ENCODE results near the gene LRMDA.
A peak's percentile ranks its signal among the peaks of the same experiment; 100 is the strongest.

The LRMDA gene

GRCh38 chr10:76555067-76555670 is 1123.7 kb downstream of the LRMDA start:
- TF ChIP-seq CTCF (IDR thresholded peaks at IDR 0.05; ENCODE audit: low read depth, low read length), result no peak
- no peak overlapping the region for H3K4me3 ChIP-seq (ENCODE audit: low read depth, low read length)
- in situ Hi-C loops (cut with HindIII; ENCODE audit: low sequenced_read_pairs), result no loop called here
- DNase-seq (ENCODE audit: low read depth, low spot score), result no peak

- DNase-seq (ENCODE audit: low read depth, low spot score), result no peak
- in situ Hi-C loops (cut with HindIII; ENCODE audit: low sequenced_read_pairs), result no loop called here
- no peak for TF ChIP-seq CTCF (IDR thresholded peaks at IDR 0.05; ENCODE audit: low read depth, low read length)
- no peak overlapping the region for H3K4me3 ChIP-seq (ENCODE audit: low read depth, low read length)
These were observed 1125.9 kb downstream of the LRMDA start for GRCh38 chr10:76557366-76557765.

- TF ChIP-seq CTCF (IDR thresholded peaks at IDR 0.05; ENCODE audit: low read depth, low read length), result no peak
- DNase-seq (ENCODE audit: low read depth, low spot score), result peak; percentile 72
- no peak overlapping the region for H3K4me3 ChIP-seq (ENCODE audit: low read depth, low read length)
- in situ Hi-C loops (cut with HindIII; ENCODE audit: low sequenced_read_pairs), result no loop called here
These were observed 1127.2 kb downstream of the LRMDA start for GRCh38 chr10:76558586-76558985.

- H3K4me3 ChIP-seq (ENCODE audit: low read depth, low read length), result no peak overlapping the region
- TF ChIP-seq CTCF (IDR thresholded peaks at IDR 0.05; ENCODE audit: low read depth, low read length), result no peak
- in situ Hi-C loops (cut with HindIII; ENCODE audit: low sequenced_read_pairs), result no loop called here
- peak; percentile 72 for DNase-seq (ENCODE audit: low read depth, low spot score)
These were observed 1127.8 kb downstream of the LRMDA start for GRCh38 chr10:76558996-76559891.

GRCh38 chr10:76559892-76560220 is 1128.4 kb downstream of the LRMDA start:
- TF ChIP-seq CTCF (IDR thresholded peaks at IDR 0.05; ENCODE audit: low read depth, low read length), result no peak
- no peak overlapping the region for H3K4me3 ChIP-seq (ENCODE audit: low read depth, low read length)
- in situ Hi-C loops (cut with HindIII; ENCODE audit: low sequenced_read_pairs), result no loop called here
- peak; percentile 27 for DNase-seq (ENCODE audit: low read depth, low spot score)

GRCh38 chr10:76560338-76560737 is 1128.9 kb downstream of the LRMDA start:
- DNase-seq (ENCODE audit: low read depth, low spot score), result no peak
- in situ Hi-C loops (cut with HindIII; ENCODE audit: low sequenced_read_pairs), result no loop called here
- H3K4me3 ChIP-seq (ENCODE audit: low read depth, low read length), result no peak overlapping the region
- TF ChIP-seq CTCF (IDR thresholded peaks at IDR 0.05; ENCODE audit: low read depth, low read length), result no peak

All from astrocyte of the spinal cord (primary cell).